ENCODE data around the gene SLC9A8. TPM values are rescaled to one million over a fixed set of nuclear protein-coding genes. Genes with fewer than 3 reads are reported as not detected.

SLC9A8 gene
- total and polyA plus RNA-seq, 7 donors, result 6.1 to 19.4 (median 10.6) TPM

DNA sequence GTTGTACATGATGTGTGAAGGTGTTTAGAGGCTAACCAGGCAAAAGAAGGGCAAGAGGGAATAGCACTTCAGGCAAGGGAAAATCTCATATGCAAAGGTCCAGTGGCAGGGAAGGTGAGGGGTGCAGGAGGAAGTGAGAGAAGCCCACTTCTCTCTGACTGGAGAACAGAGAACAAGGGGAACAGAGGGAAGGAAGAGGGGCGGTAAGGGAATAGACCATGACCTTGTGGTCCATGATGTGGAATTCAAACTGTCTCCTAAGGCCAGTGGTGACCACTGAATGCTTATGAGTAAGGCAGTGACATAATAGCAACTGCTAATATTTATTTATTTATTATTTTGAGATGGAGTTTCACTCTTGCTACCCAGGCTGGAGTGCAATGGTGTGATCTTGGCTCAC is 20.6 kb upstream of the SLC9A8 start:
- Histone ChIP-seq H3K9me3 (no peaks in the 10 kb centered on the region), H3K4me1 (no peaks in the 10 kb centered on the region), H3K4me3 (no peak overlapping the region), H3K27me3 (ENCODE audit: insufficient read depth in 3 of 3, low read length in 2 of 3) (no peaks in the 10 kb centered on the region), H3K36me3 (ENCODE audit: insufficient read depth in 1 of 2, low read depth in 1 of 2) (no peaks in the 10 kb centered on the region), H3K27ac (no peak overlapping the region)
- TF ChIP-seq, protein P1, sequence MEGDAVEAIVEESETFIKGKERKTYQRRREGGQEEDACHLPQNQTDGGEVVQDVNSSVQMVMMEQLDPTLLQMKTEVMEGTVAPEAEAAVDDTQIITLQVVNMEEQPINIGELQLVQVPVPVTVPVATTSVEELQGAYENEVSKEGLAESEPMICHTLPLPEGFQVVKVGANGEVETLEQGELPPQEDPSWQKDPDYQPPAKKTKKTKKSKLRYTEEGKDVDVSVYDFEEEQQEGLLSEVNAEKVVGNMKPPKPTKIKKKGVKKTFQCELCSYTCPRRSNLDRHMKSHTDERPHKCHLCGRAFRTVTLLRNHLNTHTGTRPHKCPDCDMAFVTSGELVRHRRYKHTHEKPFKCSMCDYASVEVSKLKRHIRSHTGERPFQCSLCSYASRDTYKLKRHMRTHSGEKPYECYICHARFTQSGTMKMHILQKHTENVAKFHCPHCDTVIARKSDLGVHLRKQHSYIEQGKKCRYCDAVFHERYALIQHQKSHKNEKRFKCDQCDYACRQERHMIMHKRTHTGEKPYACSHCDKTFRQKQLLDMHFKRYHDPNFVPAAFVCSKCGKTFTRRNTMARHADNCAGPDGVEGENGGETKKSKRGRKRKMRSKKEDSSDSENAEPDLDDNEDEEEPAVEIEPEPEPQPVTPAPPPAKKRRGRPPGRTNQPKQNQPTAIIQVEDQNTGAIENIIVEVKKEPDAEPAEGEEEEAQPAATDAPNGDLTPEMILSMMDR (IDR thresholded peaks at IDR 0.05), result no peak
- DNase-seq (no peak), ATAC-seq (no peak)
- 82 to 91% (median 89%) methylated on average over 1 of the region's 1 CpG for WGBS, 3 donors
- intact Hi-C loops (cut with DNase I), result no loop called here

- DNase-seq, result no peak
- intact Hi-C loops (cut with DNase I), result no loop called here
- Histone ChIP-seq H3K4me1 (no peaks in the 10 kb centered on the region), H3K36me3 (ENCODE audit: insufficient read depth in 1 of 2, low read depth in 1 of 2) (no peaks in the 10 kb centered on the region), H3K4me3 (no peak overlapping the region), H3K9me3 (no peaks in the 10 kb centered on the region), H3K27ac (no peak overlapping the region), H3K27me3 (ENCODE audit: insufficient read depth in 3 of 3, low read length in 2 of 3) (no peaks in the 10 kb centered on the region)
- ATAC-seq, result no peak
- TF ChIP-seq, protein P1 (IDR thresholded peaks at IDR 0.05), result no peak
- WGBS, 3 donors, result 90 to 94% (median 90%) methylated on average over 3 of the region's 3 CpGs
Measured at GRCh38 chr20:49792611-49793010, 20.0 kb upstream of the SLC9A8 start.

- intact Hi-C loops (cut with DNase I), result no loop called here
- 76 to 82% (median 76%) methylated on average over 10 of the region's 10 CpGs for WGBS, 3 donors
- no peak overlapping the region for H3K4me3 ChIP-seq
- no peaks in the 10 kb centered on the region for H3K36me3 ChIP-seq (ENCODE audit: insufficient read depth in 1 of 2, low read depth in 1 of 2)
- no peak for DNase-seq
- TF ChIP-seq, protein P1 (IDR thresholded peaks at IDR 0.05), result no peak
- no peaks in the 10 kb centered on the region for H3K4me1 ChIP-seq
- H3K27ac ChIP-seq, result no peak overlapping the region
- no peak for ATAC-seq
- no peaks in the 10 kb centered on the region for H3K27me3 ChIP-seq (ENCODE audit: insufficient read depth in 3 of 3, low read length in 2 of 3)
- no peaks in the 10 kb centered on the region for H3K9me3 ChIP-seq
Measured at GRCh38 chr20:49794336-49795134, 18.1 kb upstream of the SLC9A8 start.

GRCh38 chr20:49795135-49795424 is 17.5 kb upstream of the SLC9A8 start:
- no peaks in the 10 kb centered on the region for H3K9me3 ChIP-seq
- DNase-seq (no peak), ATAC-seq (no peak)
- no peaks in the 10 kb centered on the region for H3K27me3 ChIP-seq (ENCODE audit: insufficient read depth in 3 of 3, low read length in 2 of 3)
- WGBS, 3 donors, result 60 to 87% (median 71%) methylated on average over 2 of the region's 2 CpGs
- intact Hi-C loops (cut with DNase I), result no loop called here
- H3K4me1 ChIP-seq, result no peaks in the 10 kb centered on the region
- TF ChIP-seq, protein P1 (IDR thresholded peaks at IDR 0.05), result no peak
- no peak overlapping the region for H3K4me3 ChIP-seq
- no peak overlapping the region for H3K27ac ChIP-seq
- H3K36me3 ChIP-seq (ENCODE audit: insufficient read depth in 1 of 2, low read depth in 1 of 2), result no peaks in the 10 kb centered on the region
